ENCODE data around the gene DCC.
"Not testable (repeated sequence)": the region's sequence is repeated elsewhere in the genome, so short reads cannot be mapped to it uniquely, and the experiment has no call there.

The DCC gene

DNA sequence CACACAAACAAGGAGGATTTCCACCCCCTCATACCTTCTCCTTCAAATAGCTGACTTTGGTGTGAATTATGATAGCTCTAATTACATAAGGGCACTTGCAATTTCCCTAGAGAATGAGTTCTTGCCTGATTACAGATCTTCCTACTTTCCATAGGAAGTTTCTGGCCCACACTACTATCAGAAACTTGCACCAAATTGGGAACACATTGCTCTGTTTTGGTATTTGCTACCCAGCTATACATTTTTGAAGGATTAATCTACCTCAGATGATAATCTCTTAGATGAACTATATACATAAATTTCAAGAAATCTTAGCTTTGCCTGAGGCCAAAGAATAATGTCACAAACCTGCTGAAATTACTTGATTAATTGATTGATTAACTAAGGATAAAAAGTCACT, 4.9 kb downstream of the DCC start:
- in situ Hi-C loops (cut with HindIII; ENCODE audit: low sequenced_read_pairs): no loop called here

DNA sequence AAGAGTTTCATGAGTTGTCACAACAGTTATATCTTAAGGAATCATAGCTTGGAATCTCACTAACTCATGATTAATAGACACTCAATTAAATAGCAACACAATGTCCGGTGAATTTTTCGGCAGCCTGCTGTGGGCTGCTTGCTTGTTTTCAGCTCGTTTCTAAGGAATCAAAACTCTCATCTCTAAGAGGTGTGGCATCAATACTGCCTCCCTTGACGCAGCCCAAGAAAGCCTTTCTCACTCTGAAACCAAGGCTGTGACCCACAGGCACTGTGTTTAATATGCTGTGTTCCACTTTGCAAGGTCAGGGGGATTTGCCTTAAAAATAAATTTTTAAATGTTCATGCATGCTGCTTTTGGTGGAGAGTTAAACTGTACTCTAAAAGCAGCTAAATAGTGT, 5.4 kb downstream of the DCC start:
- in situ Hi-C loops (cut with HindIII; ENCODE audit: low sequenced_read_pairs): no loop called here

DNA sequence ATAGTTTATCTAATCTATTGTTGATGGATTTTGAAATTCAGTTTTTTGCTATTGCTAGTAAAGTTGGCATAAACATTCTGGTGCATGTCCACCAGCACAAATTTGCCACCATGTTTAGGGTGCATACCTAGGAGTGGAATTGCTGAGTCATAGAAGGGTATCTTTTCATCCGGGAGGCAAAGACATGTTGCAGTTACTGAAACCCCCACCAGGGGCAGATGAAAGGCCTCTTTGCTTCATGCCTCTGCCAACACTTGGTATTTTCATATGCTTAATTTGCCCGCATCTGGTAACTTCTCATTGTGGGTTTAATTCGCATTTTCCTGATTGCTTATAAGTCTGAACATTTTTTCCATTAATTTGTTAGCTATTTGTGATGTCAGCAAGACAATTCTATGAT, 8.2 kb downstream of the DCC start:
- in situ Hi-C loops (cut with HindIII; ENCODE audit: low sequenced_read_pairs): no loop called here

DNA sequence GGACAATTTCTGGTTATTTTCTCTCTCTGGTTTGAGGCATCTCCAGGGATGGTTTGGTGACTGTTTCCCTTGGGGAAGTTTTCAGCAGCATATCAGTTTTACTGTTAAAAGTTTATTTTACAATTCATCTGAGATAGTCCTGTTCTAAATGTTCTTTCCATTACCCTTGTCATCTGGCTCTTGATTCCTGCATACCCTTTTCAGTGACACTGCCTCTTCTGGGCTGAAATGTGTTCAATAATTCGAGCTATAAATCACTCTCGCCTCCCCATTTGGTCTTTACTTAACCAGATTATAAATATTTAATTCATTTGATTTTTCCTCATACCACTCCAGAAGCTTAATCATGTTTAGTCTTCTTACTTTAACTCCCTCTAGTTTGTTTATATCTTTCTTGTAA, 9.5 kb downstream of the DCC start:
- in situ Hi-C loops (cut with HindIII; ENCODE audit: low sequenced_read_pairs): no loop called here

DNA sequence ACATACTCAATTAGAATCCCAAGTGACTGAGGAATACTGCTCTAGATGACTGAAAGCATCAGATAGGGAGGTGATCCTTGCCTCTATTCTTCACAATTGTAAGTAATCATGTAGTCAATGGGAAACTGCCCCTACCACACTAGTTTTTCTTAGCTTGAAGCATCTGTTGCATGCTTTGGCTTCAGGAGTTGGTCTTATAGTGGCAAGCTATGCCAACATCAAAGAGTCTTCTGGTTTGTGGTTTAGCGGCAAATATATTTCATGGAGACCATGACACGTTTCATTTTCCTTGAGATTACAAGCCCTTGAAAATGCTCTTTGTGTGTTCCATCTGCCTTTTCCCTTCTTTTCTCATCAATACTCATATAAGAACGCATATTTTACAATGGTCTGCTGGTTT, 12.9 kb downstream of the DCC start:
- in situ Hi-C loops (cut with HindIII; ENCODE audit: low sequenced_read_pairs): no loop called here

DNA sequence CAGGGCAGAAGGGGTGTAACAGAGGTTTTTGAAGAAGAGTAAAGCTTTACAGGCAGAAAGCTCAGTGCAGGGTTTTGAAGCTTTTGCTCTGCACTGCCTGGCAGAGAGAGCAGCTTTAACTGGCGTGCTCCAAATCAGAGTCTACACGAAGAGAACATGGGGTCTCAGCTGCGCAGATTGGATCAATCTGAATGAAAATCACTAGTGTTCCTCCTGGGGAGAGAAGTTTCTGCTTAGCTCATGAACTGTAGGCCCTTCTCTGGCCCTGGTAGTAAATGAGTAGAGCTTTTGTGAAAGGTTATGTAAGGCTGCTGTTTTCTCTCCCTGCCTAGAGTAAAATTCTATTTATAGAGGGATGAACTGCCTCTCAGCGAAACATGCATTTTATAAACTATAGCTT, 13.6 kb downstream of the DCC start:
- in situ Hi-C loops (cut with HindIII; ENCODE audit: low sequenced_read_pairs): no loop called here

DNA sequence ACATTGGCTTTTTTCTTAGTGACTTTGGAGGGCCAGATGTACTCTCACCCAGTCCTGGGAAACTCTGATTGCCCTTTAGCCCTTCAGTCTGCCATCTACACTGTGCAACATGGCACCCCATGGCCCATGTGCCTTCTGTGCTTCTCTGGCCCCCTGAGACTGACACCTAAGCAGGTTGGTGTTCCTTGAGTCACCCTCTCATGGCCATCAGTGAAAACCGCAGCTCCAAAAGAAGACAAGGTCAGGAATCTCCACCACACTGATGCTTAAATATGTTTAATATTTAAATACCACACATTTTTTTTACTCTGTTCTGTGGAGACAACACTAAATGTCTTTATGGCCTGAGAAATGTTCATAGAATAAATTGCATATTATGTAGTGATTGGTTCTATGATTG, 23.9 kb downstream of the DCC start:
- in situ Hi-C loops (cut with HindIII; ENCODE audit: low sequenced_read_pairs): no loop called here

DNA sequence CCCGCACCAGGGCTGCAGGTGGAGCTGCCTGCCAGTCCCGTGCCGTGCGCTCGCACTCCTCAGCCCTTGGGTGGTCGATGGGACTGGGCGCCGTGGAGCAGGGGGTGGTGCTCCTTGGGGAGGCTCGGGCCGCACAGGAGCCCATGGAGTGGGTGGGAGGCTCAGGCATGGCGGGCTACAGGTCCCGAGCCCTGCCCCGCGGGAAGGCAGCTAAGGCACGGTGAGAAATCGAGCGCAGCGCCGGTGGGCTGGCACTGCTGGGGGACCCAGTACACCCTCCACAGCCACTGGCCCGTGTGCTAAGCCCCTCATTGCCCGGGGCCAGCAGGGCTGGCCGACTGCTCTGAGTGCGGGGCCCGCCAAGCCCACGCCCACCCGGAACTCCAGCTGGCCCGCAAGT, 26.9 kb downstream of the DCC start:
- in situ Hi-C loops (cut with HindIII; ENCODE audit: low sequenced_read_pairs): not testable (repeated sequence)

DNA sequence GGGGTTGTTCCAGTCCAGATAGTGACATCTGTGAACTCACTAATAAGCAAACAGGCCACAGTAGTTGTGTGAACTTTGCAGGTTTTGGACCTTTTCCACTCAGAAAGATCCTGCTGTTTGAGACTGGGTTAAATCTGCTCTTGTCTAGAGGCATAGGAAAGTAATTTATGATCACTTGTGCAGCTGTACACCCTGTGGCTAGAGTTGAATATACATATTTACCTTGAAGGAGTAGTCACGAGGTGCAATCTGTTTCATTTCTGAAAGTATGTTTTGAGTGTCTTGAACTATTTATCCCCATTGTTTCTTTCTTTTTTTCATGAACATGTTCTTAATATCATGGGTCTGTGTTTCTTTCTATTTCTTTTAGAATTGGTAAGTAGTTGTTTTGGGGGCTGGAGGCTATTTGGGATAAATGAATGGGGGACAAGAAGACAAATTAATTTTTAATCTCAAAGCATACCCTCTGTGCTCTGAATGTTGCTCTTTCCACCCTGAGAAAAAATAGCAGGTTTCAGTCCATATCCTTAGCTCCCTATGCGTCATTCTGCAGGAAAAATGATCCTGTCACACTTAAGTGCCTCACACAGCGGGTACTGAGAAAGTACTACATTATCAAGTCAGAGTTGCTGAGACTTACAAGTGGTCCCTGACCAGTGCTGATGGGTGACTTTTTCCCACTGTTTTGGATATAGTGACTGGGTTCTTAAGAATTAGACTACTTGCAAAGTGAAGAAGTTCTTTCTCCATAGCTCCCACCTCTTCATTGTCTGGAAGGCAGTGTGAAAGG, 28.2 kb downstream of the DCC start:
- in situ Hi-C loops (cut with HindIII; ENCODE audit: low sequenced_read_pairs): no loop called here

DNA sequence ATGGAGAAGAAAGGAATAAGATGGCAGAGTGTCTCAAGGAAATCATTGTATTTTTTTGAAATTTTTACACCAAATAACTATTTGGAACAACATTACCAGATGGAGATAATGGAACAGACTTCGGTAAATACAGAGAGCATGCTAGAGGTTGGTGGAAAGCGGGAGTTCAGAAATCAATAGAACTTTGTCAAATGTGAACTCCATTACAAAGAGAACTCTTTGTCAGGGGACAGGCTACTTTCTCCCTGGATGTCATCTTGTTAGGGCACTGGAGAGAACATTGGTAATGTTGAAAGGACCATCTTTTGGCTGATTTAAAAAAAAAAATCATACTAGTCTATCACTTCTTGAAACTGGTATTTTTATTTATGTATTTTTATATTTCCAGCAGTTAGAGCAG, 30.8 kb downstream of the DCC start:
- in situ Hi-C loops (cut with HindIII; ENCODE audit: low sequenced_read_pairs): no loop called here

DNA sequence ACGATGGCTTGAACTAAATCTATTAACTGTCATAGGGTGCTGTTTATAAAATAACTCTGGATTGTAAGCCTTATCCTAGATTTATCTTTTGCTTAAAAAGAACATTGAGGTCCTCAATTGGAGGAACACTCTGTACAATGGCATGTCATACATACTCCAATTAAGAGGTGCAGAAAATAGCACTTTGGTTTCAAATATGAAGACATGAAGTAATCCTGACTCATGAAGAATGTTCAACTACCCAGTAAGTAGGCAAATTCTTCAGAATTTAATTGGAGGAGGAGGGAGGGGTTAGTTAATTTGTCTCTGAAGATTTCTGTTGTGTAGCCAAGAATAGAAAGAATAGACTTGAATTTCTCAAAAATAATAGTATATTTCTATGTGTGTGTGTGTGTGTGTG, 36.1 kb downstream of the DCC start:
- in situ Hi-C loops (cut with HindIII; ENCODE audit: low sequenced_read_pairs): no loop called here

DNA sequence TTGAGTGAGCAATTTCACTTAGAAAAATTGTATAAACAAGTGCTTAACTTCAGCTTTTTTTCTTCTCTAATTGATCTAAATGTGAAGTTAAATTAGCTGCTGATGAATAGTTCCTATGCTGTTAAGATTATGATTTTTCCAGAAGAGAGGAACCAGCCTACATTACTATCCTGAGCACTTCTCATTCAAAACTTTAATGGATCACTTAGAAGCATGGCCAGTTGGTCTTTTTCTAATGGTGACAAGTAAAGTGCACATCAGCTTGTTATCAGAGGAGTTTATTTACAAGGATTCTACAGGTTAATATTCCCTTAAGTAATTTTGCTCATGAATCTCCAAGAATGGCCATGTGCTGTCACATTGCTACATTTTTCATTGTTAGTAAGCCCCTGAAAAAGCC, 37.1 kb downstream of the DCC start:
- in situ Hi-C loops (cut with HindIII; ENCODE audit: low sequenced_read_pairs): no loop called here

DNA sequence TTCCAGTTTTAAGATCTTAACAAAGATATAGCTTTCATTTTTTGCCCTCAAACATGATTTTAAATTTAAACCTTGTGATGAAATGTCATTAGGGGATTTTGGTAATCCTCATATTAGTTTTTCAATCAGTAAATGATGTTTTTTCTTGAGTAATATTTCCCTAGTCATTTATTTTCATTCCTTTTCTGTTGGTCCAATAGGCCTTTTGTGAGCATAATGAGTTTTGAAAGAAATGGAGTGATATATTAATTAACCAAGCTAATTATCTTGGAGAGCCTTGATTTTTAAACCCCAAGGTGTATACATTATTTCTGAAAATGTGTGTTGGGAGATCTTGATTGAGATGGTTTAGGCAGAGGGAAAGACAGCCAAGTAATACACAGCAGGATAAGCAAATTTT, 46.3 kb downstream of the DCC start:
- in situ Hi-C loops (cut with HindIII; ENCODE audit: low sequenced_read_pairs): no loop called here

DNA sequence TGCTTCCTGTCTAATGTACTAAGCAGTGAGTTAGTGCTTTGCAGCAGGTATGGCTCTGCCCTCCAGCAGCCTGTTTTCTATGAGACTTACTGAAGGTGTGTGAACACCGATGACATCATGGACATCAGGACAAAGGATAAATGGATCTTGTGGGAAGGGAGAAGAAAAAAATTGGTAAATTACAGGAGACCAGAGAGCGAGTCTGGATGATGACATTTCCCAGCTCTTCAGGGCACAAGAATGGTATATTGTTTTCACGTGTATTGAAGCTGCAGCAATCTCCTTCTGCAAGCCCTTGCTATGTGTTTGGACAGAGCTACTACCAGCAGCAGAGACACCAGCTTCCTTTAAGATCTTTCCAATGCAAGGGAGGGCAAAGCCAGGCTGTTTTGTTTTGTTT, 47.2 kb downstream of the DCC start:
- in situ Hi-C loops (cut with HindIII; ENCODE audit: low sequenced_read_pairs): no loop called here

DNA sequence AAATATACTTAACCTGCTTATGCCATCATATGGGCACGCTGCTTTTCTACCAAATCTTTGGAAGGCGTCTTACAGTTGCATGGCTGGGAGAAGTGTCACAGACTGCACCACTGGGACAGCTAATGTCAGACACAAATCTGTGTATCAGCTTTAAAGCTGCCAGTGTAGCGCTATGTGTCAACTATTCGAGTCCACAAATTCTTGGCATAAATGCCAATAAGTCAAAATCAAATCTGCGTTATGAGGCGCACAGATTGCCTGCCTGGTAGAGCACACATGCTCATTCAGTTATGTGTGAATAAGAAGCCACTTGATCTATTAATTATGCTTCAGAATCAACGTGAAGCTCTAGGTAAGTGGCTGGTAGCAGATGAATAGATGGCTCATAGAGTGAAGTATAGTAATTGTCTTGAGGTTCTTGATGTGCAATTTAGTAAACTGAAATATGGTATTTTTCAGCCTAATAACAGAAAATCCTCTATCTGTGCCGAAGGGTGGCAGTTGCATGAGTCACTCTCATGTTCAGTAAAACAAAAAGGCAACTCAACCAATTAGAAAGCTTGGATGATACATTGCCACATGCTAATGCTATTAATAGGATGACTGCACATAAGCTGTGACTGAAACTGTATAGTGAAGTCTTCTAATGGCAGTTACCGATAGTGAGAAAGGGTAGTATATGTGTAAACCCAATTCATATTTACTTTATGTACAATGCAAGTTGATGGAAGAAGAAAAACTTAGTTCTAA, 52.0 kb downstream of the DCC start:
- in situ Hi-C loops (cut with HindIII; ENCODE audit: low sequenced_read_pairs): no loop called here

DNA sequence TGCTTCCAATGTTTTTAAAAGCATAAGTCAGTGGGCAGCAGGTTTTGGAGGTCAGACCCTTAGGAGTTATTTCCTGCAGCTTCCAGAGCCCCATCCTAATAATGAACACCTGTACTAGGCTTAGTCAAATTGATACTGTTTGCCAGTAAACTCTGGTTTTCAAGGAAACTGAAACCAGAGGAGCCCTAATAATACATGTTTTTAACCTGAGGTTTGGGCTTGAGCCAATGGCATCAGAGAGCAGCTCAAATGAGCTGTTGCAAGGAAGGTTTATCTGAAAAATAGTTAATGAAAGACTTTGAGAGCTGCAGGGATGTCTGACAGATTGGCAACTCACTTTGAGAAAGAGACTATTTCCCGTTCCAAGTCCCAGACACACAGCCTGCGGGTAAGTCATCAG, 54.6 kb downstream of the DCC start:
- in situ Hi-C loops (cut with HindIII; ENCODE audit: low sequenced_read_pairs): no loop called here

DNA sequence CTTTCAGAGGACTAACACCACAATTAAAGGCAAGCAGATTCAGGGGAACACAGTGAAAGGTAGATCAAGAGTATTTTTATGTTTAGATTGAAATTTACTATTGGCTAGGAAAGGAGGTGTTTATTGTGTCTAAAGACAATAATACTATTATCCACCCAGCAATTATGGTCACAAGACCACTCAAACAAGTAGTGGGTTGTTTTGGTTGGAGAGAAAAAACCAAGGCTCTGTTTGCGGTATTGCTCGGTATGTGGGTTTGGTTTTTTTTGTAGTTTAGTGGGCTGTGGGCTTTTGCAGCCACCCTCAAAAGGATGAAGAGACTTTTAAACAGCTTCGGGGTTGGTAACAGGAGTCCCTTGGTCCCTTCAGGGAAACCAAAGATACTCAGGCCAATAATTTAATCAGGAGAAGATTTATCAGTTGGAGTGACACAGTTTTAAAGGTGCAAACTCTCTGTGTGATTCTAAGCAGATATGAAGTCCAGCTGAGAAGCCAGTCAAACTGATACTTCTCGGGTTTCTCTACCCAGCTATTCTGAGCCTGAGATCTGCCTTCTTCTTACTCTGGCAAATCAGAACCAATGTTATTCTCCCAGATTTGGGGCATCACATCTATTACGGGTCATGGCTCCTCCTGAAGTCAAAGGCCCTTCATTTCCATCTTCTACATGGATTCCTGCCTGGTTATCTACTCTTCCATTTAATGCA, 55.3 kb downstream of the DCC start:
- in situ Hi-C loops (cut with HindIII; ENCODE audit: low sequenced_read_pairs): no loop called here

DNA sequence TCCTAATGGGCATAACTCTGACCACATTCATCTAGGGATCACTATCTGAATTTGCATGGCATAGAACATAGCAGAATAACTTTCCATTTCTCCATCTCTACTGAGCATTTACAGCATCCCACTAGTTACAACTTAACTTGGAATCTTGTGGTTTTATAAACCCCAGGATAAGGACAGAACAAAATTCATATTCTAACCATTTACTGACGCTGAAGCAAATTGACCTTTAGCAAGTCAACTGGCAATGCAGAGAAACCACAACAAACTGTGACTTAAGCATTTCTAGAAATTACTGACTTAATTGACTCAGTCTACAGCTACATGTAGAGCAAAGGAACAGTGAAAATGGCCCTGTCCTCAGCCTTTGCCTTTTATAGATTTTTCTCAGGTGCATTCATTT, 61.2 kb downstream of the DCC start:
- in situ Hi-C loops (cut with HindIII; ENCODE audit: low sequenced_read_pairs): no loop called here

DNA sequence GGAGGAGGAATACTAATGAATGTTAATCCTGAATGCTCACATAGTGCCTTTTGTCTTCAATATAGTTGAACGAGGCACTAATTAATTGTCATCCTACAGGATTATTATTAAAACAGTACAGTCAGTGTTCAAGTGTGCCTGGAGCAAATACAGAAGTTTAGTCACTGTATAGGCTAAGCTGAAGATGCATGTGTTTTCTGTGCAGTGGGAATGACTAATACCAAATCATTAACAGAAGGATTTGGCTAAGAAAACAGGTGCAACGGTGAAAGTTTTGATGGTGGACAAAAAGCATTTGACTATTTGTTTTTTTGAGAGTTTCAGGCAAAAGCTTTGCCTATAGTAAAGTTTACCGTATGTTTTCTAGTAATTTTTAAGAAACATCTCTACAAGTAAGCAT, 62.8 kb downstream of the DCC start:
- in situ Hi-C loops (cut with HindIII; ENCODE audit: low sequenced_read_pairs): no loop called here

DNA sequence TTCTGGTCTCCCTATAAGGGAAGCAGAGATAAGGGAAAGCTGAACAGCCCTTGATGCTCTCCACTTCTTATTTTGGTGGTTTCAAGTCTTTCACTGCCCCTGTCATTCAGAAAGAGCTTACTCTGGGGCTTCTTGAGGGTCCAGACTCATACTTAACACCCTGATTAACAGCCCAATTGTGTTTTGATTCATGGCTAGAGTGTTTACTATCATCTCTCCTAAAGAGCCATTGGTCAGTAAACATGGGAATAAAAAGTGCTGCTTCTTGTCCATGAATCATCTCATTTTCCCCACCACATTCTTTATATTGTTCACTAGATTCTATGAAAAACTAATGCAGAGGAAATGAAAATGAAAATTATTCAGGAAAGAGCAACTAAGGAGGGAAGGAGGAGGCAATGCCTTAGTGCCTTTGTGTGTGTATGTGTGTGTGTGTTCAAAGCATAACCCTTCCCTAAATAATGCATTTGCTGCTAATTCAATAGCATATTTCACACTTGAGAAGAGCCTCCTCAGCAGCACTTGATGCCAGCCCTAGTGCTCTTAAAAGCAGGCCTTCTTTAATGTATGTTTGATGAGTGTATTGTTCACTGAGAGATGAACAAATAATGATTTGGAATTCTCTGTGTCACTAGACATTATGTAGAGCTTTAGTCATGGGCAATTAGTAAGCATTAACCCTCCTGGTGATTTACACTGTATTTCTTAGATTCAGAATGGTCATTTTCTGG, 63.5 kb downstream of the DCC start:
- in situ Hi-C loops (cut with HindIII; ENCODE audit: low sequenced_read_pairs): no loop called here

DNA sequence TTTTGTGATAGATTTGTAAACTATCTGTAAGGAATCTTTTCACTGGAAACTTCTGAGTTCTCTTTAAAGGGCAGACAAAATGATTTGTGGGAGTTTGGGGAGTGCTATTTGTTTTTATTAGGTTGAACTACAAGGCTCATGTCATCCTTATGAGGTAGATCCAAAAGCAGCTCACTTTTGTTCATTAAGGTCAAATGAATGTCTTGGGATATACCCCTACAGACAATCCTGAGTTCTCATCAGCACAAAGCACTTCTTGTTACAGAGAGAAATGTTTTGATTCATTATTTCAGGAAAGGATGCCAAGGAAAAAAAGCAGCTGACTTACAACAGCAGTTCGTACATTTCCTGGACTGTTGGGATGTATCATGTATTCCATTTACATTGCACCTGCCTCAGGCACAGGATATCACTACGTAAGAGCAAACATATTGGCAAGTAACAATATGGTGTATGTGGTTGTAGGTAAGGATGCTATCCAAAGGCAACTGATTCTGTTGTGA, 68.9 kb downstream of the DCC start:
- in situ Hi-C loops (cut with HindIII; ENCODE audit: low sequenced_read_pairs): no loop called here

Measured in endothelial cell of hepatic sinusoid (primary cell).